HG03460 (cell line): ENCODE measurements around the gene PPP1R9B.

Source experiments
- ATAC-seq: cut with Tn5 transposase; IDR thresholded peaks from one replicate; pipeline ENCODE4 v1.9.1; 2021; ENCODE audit not compliant: unreplicated experiment

The PPP1R9B gene

DNA sequence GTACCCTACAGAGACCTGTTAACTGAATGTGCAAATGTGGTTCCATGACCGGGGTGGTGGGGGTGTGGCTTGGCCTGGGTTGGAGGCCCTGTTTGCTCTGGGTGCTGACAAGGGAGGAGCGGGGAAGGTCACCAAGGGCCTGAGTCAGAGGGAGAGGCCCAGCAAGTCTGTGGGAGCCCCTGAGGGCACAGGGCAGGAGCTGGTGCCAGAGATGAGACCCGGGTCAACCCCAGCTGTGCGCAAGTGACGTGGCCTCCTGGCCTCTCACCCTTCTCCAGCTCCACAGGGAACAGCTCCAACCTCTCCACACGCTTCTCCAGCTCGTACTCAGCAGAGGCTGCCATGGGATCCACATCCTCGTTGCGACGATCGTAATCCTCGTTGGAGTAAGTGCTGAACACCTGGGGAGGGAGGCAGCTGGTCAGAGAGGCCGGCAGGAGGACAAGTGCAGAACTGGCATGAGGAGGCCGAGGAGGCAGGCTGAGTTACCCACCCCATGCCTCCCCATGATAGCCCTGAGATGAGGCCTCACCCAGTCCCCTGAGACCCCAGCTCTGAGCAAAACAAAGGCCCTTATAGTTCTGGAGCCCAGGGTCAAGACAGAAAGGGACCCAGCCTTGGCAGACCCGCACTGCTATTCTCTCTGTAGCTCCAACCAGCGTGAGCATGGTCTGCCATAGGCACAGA lies 5.5 kb downstream of the PPP1R9B start:
- no peak for ATAC-seq

DNA sequence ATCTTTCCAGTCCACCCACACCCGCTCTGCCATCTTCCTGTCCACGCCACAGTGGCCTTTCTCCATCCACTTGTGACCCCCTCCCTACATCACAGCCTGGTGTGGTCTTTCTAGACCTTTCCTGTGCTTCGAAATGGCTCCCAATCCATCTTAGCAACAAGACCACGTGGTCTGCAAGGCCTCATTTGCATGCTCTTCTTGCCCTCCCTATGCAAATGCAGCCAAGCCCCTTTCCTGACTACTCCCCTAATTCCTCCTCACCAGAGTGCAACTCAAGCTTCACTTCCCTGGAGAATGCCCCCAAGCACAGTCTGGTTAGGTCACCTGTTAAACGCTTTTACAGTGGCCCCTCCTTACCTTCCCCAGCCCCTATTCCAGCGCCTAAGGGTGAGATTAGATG lies 6.1 kb downstream of the PPP1R9B start:
- no peak for ATAC-seq

GRCh38 chr17:50143461-50144176 lies 6.9 kb downstream of the PPP1R9B start:
- ATAC-seq = no peak

DNA sequence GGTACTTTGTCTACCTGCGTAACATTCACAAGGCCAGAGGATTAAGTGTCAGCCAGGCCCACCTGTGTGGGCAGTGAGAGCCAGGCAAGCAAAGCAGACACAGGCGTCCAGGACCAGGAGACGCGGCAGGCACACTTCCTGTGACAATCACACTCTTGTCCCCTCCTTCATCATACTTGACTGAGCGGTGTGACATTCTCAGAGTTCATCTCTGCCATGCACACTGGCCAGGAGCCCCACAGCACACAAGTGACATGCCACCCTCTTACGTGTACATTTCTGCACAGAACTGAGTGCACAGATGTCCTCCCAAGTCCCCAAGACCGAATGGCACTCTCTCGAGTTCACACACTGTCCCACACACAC lies 8.7 kb downstream of the PPP1R9B start:
- ATAC-seq = no peak

- ATAC-seq = no peak
Measured at GRCh38 chr17:50141026-50141744, 9.3 kb downstream of the PPP1R9B start.

- no peak for ATAC-seq
Measured at GRCh38 chr17:50139950-50140885, 10.3 kb downstream of the PPP1R9B start.

- ATAC-seq = no peak
Measured at GRCh38 chr17:50139185-50139783, 11.2 kb downstream of the PPP1R9B start.

GRCh38 chr17:50137042-50137441 lies 13.4 kb downstream of the PPP1R9B start:
- ATAC-seq = no peak

- ATAC-seq = no peak
Measured at GRCh38 chr17:50136096-50136687, 14.3 kb downstream of the PPP1R9B start.

GRCh38 chr17:50135316-50136095 lies 15.0 kb downstream of the PPP1R9B start:
- no peak for ATAC-seq

DNA sequence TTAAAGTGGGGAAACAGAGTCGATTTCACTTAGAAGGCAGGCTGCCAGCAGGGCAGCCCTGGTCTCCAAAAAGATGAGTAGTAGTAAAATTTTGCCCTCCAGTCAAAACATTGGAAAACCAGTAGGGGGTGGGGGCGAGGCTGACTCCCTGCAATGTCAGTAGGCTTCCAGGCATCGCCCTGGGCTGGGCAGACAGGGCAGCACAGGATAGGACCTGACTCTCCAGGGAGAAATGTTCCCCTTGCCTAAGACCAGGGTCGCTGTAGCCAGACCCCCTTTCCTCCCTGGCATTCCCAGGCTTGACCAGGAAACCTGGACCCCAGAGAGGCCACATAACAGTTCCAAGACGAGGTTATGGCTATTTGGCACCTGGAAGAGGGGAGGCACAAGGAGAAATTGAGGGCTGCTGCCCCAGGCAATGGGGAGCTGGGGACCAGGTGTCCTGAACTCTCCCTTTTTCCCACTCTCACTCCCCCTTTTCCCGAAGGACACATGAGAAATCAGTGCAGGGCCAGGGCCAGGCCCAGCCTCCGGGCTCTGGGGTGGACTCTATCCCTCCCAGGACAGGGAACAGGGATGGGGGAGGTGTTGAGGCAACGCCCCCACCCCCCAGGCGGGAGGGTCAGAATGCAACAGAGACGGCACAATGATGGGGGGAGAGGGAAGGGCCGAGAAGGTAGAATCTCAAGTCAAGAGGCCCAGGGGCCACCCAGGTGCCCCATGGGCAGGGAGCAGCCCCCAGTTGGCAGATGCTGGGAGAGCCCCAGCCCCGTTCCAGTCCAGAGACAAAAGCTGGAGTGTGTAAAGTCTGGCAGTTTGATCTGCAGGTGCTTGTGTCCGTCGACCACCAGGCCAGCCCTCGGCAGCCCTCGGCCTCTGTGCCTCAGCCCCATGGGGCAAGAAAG lies 16.0 kb downstream of the PPP1R9B start:
- no peak for ATAC-seq

DNA sequence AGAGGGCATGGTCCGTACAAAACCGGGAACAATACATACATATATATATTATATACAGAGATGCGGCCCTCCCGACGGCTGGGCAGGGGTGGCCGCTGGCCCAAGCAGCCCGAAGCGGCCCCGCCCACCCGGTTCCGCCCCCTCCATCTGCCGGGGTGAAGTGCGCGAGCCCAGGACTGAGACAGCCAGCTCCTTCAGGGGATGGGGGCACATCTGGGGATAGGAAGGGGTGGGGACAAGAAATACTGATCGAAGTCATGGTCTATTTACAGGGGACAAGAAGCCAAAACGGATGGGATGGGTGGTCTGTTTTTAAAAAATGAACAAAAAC lies 16.7 kb downstream of the PPP1R9B start:
- no peak for ATAC-seq

DNA sequence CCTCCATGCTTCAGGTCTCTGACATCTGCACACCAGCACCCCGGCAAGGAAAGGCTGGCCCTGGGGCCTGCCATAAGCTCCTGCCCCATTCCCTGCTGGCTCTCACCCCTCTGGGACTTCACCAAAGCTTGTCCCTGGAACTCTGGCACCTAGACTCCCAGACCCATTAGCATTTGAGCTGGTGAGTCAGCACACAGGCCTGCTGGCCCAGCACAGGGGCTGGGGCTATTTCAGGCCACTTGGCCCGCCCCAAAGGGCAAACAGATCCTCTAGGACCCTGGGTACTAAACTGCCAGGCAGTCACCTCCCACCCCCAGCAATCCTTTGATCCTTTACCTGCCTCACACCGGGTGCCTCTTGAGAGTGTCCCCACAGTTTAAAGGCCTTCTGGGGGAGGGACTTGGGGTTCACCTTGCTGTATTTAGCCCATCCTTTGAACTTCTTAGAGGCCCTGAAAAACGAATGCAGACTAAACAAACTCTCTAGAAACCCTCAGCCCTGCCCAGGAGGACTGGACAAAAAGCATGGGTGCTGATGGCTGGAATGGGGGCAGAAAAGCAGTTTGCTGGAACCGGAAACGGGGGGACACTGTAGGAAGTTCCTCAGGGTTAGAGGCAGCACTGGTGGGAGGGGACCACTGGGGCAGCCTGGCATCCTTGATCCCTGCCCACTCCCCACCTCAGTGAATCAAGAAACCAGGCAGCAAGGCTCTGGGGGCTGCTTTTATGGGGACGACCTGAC lies 17.3 kb downstream of the PPP1R9B start:
- no peak for ATAC-seq

DNA sequence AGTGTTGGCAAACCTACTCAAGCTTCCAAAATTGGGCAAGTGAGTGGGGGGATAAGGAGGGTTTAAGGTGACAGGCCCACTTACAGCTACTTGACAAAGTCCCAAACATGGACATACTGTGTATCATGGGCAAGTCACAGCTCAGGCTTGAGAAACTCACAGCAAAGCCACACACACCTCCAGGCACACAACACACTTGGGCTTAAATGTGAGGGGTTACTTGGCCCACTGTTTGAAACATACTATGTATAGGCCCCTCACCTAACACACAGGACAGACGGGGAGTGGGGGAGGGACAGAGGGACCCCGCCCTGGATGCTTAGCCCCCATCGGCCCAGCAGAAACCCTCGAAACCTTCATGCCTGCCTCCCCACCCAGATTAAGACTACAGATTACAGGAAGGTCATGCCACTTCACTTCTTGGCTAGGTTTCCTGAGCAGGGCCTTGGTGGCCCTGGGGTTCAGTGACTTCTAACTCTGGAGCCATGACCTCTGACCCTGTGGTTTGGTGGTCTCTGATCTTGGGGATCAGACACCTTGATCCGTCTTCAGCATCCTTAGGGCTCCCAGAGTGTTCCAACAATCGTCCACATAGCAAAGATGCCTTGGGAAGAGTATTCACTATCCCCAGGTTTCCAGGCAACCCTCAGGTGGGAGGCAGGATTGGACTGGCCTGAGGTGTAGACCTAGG lies 18.2 kb downstream of the PPP1R9B start:
- no peak for ATAC-seq

DNA sequence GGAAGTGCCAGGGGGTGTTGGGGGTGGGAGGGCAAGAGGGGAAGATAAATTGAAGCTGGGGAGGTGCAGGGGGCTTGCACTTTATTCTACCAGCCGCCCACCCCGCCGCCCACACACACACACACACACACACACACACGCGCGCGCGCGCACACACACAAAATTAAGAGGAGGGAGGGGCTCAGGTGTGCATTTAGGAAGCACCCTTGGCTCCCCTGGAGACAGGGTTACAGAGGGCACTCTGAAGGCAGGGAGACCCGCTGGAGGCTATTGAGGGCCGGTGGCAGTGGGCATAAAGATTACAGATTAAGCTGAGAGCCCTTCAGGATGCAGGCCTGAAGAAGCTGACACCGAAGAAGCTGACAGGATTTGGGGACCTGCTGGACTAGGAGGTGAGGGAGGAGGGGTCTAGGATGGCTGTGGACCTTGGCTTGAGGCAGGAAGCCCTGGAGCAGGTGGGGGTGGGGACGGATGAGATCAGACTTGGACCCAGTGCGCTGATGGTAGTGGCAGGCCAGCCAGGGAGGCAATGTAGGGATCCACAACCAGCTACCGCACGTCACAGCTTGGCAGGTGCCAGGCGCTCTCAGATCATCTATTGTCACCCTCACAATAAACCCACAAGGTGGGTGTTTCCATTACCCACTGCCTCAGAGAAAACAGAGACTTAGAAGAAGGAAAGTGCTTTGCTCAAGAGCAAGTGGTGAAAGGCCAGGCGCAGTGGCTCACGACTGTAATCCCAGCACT lies 19.7 kb downstream of the PPP1R9B start:
- ATAC-seq = no peak

GRCh38 chr17:50129728-50130558 lies 20.5 kb downstream of the PPP1R9B start, which contains the start of gene SAMD14:
Gene SAMD14, minus strand, starts transcription at chr17:50130160. Its CDS starts 5,201 bp downstream, at chr17:50124959.
- no peak for ATAC-seq
